ENCODE measurements around the gene TMEM138.
A peak's percentile ranks its signal among the peaks of the same experiment; 100 is the strongest.

The TMEM138 gene

GRCh38 chr11:61361741-61362541, at the start of gene TMEM138, which contains the start of gene CYB561A3:
TSS of gene TMEM138 (plus strand) at chr11:61362374. CDS start at chr11:61364391, 2,017 bp downstream.
TSS of gene CYB561A3 (minus strand) at chr11:61361882. CDS start at chr11:61356713, 5,169 bp downstream.
- peak; percentile 95 for DNase-seq

GRCh38 chr11:61315260-61315659, 46.9 kb upstream of the TMEM138 start:
- DNase-seq: no peak

GRCh38 chr11:61325649-61326414, 36.3 kb upstream of the TMEM138 start:
- no peak for DNase-seq

- no peak for DNase-seq
Observed at GRCh38 chr11:61327669-61328071, 34.5 kb upstream of the TMEM138 start.

GRCh38 chr11:61328351-61328750, 33.8 kb upstream of the TMEM138 start:
- DNase-seq: no peak

GRCh38 chr11:61329871-61330270, 32.3 kb upstream of the TMEM138 start:
- no peak for DNase-seq

- DNase-seq: no peak
Observed at GRCh38 chr11:61331651-61332050, 30.5 kb upstream of the TMEM138 start.

GRCh38 chr11:61332281-61332796, 29.8 kb upstream of the TMEM138 start:
- DNase-seq: peak; percentile 31

GRCh38 chr11:61332797-61333549, 29.2 kb upstream of the TMEM138 start, which contains the start of the genes DDB1 and TKFC:
TSS of gene DDB1 (minus strand) at chr11:61333105. CDS start at chr11:61332968, 137 bp downstream.
TSS of gene TKFC (plus strand) at chr11:61333228. CDS start at chr11:61334729, 1,501 bp downstream.
- peak; percentile 99 for DNase-seq

GRCh38 chr11:61333550-61334433, 28.4 kb upstream of the TMEM138 start:
- DNase-seq: no peak

GRCh38 chr11:61334434-61335354, 27.5 kb upstream of the TMEM138 start:
- DNase-seq: peak; percentile 21

GRCh38 chr11:61335355-61335710, 26.8 kb upstream of the TMEM138 start:
- no peak for DNase-seq

GRCh38 chr11:61336171-61336935, 25.8 kb upstream of the TMEM138 start:
- DNase-seq: peak; percentile 87

GRCh38 chr11:61337706-61338470, 24.3 kb upstream of the TMEM138 start:
- DNase-seq: no peak

- no peak for DNase-seq
Observed at GRCh38 chr11:61338783-61339489, 23.2 kb upstream of the TMEM138 start.

- DNase-seq: no peak
Observed at GRCh38 chr11:61339490-61339878, 22.7 kb upstream of the TMEM138 start.

- DNase-seq: no peak
Observed at GRCh38 chr11:61340979-61341378, 21.2 kb upstream of the TMEM138 start.

- no peak for DNase-seq
Observed at GRCh38 chr11:61341706-61342105, 20.5 kb upstream of the TMEM138 start.
